Karpas-422 (cell line): ENCODE data around the gene AP5S1. TPM values are rescaled to one million over a fixed set of nuclear protein-coding genes. Genes with fewer than 3 reads are reported as not detected.
A peak's percentile ranks its signal among the peaks of the same experiment; 100 is the strongest.

ENCODE experiments used
- DNase-seq: peaks from one replicate; pipeline ENCODE4 v3.0.0-alpha.2; 2015
- H2AFZ ChIP-seq: fragments of 200-600 bp; sonication (generic); 2 replicates; pipeline ENCODE4 v1.6.1; 2014; ENCODE audit warnings: antibody characterized with exemption, low read length, mixed read lengths
- H3K27ac ChIP-seq: fragments of 200-600 bp; sonication (generic); 2 replicates; pipeline ENCODE4 v1.5.1; 2014; ENCODE audit warnings: mild to moderate bottlenecking, low read length, moderate library complexity
- H3K27me3 ChIP-seq: fragments of 200-600 bp; sonication (generic); 2 replicates; pipeline ENCODE4 v1.6.1; 2014; ENCODE audit warnings: low read length, mixed read lengths
- H3K36me3 ChIP-seq: fragments of 200-600 bp; sonication (generic); 2 replicates; pipeline ENCODE4 v1.6.1; 2014; ENCODE audit warnings: low read length, mixed read lengths; ENCODE audit not compliant: insufficient read depth
- H3K4me1 ChIP-seq: fragments of 200-600 bp; sonication (generic); 2 replicates; pipeline ENCODE4 v1.6.1; 2014; ENCODE audit warnings: mild to moderate bottlenecking, low read length, mixed read lengths
- H3K4me2 ChIP-seq: fragments of 200-600 bp; sonication (generic); 2 replicates; pipeline ENCODE4 v1.6.1; 2014; ENCODE audit warnings: low read length, low read depth, mild to moderate bottlenecking; ENCODE audit not compliant: poor library complexity, severe bottlenecking
- H3K4me3 ChIP-seq: fragments of 200-600 bp; sonication (generic); 2 replicates; pipeline ENCODE4 v1.5.1; 2014; ENCODE audit warnings: mild to moderate bottlenecking, antibody characterized with exemption, low read length, mixed read lengths
- H3K79me2 ChIP-seq: fragments of 200-600 bp; sonication (generic); 2 replicates; pipeline ENCODE4 v1.6.1; 2014; ENCODE audit warnings: mild to moderate bottlenecking, low read length, mixed read lengths
- H3K9ac ChIP-seq: fragments of 200-600 bp; sonication (generic); 2 replicates; pipeline ENCODE4 v1.6.0; 2014; ENCODE audit warnings: low read length
- H3K9me2 ChIP-seq: fragments of 200-600 bp; sonication (generic), shearing (Covaris generic); replicated peaks from 2 replicates; pipeline ENCODE4 v1.6.0; 2014; ENCODE audit warnings: mild to moderate bottlenecking, low read length, moderate library complexity; ENCODE audit not compliant: insufficient read depth
- H3K9me3 ChIP-seq: fragments of 300-700, 200-600 bp; sonication (generic); 2 replicates; pipeline ENCODE4 v1.6.1; 2014; ENCODE audit warnings: low read length, mixed read lengths
- H4K20me1 ChIP-seq: fragments of 200-600 bp; sonication (generic); 2 replicates; pipeline ENCODE4 v1.6.1; 2014; ENCODE audit warnings: mild to moderate bottlenecking, antibody characterized with exemption, low read length, low read depth; ENCODE audit not compliant: insufficient read depth
- total RNA-seq: library from RNA; depleted of rRNA; stranded (reverse); fragments of >200 nt; shearing (Covaris generic); gene quantifications from 2 replicates; pipeline ENCODE4 v1.2.3, GENCODE V29; 2014; ENCODE audit warnings: low replicate concordance

Gene AP5S1
- total RNA-seq, 1 experiment from 2014 or later: 7.1 TPM

DNA sequence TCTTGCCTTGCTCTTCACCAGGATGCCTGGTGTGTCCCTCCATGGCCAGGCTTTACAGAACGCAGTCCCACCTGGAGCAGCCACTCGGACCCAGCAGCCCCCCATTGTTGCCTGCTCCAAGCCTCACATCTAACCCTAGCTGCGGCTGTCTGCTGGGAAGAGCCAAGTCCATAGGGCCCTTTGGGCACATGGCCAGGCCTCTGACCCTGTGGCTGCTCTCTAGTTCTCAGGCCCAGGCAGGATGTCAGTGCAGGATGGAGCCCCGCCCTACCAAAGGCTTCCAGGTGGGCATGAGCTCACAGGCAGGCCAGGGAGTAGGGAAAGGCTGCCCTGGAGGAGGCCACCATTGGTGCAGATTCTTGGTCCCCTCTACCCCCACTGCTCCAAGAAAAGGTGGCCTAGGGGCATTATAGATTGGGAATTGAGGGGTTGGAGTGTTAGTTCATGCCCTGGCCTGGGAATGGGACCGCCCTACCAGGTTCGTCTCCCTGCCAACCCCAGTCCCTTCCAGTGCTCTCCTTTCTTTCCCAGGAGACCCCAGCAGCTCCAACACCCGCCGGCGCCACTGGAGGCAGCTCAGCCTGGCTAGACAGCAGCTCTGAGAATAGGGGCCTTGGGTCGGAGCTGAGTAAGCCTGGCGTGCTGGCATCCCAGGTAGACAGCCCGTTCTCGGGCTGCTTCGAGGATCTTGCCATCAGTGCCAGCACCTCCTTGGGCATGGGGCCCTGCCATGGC is 45.0 kb downstream of the AP5S1 start:
- Histone ChIP-seq H3K9ac (no peak overlapping the region), H3K4me3 (no peak overlapping the region), H3K27ac (no peak overlapping the region), H3K9me3 (no peaks in the 10 kb centered on the region), H4K20me1 (no peaks in the 10 kb centered on the region; the same call in 1 of the 2 replicates), H3K4me1 (peaks cover 12% of the 10 kb centered on the region), H3K79me2 (no peaks in the 10 kb centered on the region; the same call in 1 of the 2 replicates), H3K36me3 (peaks cover 21% of the 10 kb centered on the region), H3K4me2 (no peak overlapping the region), H2AFZ (no peak overlapping the region), H3K27me3 (no peaks in the 10 kb centered on the region), H3K9me2 (no peaks in the 10 kb centered on the region)
- DNase-seq: no peak

DNA sequence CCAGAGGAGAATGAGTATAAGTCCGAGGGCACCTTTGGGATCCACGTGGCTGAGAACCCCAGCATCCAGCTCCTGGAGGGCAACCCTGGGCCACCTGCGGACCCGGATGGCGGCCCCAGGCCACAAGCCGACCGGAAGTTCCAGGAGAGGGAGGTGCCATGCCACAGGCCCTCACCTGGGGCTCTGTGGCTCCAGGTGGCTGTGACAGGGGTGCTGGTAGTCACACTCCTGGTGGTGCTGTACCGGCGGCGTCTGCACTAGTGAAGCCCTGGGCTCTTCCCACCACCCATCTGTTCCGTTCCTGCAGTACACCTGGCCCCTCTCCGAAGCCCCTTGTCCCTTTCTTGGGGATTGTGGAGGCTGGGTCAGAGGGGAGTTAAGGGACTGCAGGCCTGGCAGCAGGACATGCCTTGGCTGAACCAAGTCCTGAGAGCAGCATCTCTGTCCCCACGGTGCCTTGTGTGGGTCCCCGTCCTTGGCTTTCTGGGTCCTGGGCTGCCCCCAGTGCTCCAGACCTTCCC is 45.6 kb downstream of the AP5S1 start:
- Histone ChIP-seq H3K4me3 (no peak overlapping the region), H3K9me3 (no peaks in the 10 kb centered on the region), H3K36me3 (peaks cover 21% of the 10 kb centered on the region)

DNA sequence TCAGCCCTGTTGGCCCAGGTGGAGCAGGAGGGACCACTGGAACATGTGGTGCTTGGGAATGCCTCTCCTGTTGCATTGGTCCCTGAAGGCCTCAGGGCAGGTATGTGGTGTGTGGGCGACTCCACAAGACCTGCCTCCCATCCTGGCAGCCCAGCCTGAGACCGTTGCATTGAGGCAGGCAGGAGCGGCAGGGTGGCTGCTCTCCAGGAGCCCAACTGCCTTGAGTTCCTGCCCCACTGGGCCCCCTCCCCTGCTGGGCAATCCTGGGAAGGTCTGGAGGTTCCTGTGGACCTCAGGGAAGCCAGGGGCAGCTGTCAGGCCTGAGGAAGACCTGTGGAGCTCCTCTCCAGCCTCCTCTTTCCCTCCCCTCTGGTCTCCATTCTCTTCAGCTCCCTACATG is 46.1 kb downstream of the AP5S1 start:
- Histone ChIP-seq H3K9me3 (no peaks in the 10 kb centered on the region), H3K27ac (no peak overlapping the region), H3K4me2 (no peak overlapping the region), H3K79me2 (peaks cover 5% of the 10 kb centered on the region; the same call in 1 of the 2 replicates), H3K27me3 (no peaks in the 10 kb centered on the region), H3K4me1 (peaks cover 18% of the 10 kb centered on the region), H2AFZ (no peak overlapping the region), H3K4me3 (no peak overlapping the region), H3K36me3 (peaks cover 21% of the 10 kb centered on the region), H3K9me2 (no peaks in the 10 kb centered on the region), H4K20me1 (no peaks in the 10 kb centered on the region; the same call in 1 of the 2 replicates), H3K9ac (no peak overlapping the region)
- no peak for DNase-seq

More for the DNA sequence above, 45.6 kb downstream of the AP5S1 start:
- Histone ChIP-seq H4K20me1 (no peaks in the 10 kb centered on the region; the same call in 1 of the 2 replicates), H2AFZ (no peak overlapping the region), H3K4me1 (peaks cover 13% of the 10 kb centered on the region), H3K9ac (no peak overlapping the region), H3K79me2 (no peaks in the 10 kb centered on the region; the same call in 1 of the 2 replicates), H3K9me2 (no peaks in the 10 kb centered on the region), H3K4me2 (no peak overlapping the region), H3K27ac (no peak overlapping the region), H3K27me3 (no peaks in the 10 kb centered on the region)
- no peak for DNase-seq

DNA sequence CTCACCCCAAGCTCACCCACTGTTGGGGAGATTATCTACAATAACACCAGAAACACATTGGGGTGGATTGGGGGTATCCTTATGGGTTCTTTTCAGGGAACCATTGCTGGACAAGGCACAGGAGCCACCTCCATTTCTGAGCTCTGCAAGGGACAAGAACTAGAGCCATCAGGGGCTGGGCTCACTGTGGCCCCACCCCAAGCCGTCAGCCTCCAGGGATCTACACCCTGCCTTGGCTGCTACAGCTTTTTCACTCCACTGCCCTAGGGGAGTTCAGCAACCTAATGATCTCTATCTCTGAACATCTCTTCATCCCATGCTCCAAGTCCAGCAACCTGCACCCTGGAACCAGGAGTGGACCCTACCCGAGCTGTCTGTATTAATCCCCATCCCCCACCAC is 47.5 kb downstream of the AP5S1 start:
- Histone ChIP-seq H3K36me3 (peaks cover 12% of the 10 kb centered on the region; the same call in 1 of the 2 replicates), H3K4me3 (no peak overlapping the region)

DNA sequence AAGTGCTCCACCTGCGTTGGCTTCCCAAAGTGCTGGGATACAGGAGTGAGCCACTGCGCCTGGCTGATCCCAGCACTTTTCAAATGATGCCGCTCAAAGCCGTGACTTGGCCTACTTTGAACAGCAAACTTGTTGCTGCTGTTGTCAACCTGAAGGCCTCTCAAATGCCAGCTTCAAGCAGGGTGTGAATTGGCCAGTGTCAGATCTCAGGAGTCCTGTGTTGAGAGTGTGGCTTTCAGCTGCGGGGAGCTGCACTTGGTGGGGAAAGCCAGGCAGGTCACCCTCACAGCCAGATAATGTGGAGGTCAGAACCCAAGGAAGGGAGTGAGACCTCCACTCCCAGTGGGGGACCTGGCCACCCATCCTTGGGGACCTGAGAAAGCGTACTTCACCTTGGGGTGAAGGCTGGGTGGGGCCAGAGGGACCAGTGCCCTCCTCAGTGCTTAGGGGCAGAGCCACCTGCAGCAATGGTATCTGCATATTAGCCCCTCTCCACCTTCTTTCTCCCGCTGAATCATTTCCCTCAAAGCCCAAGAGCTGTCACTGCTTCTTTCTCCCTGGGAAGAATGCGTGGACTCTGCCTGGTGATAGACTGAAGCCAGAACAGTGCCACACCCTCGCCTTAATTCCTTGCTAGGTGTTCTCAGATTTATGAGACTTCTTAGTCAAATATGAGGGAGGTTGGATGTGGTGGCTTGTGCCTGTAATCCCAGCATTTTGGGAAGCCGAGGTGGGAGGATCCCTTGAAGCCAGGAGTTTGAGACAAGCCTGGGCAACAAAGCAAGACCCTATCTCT is 49.7 kb downstream of the AP5S1 start:
- no peaks in the 10 kb centered on the region for H4K20me1 ChIP-seq
- no peak for DNase-seq
- H3K27me3 ChIP-seq: no peaks in the 10 kb centered on the region
- no peak overlapping the region for H3K9ac ChIP-seq
- no peak overlapping the region for H3K27ac ChIP-seq
- H3K4me2 ChIP-seq: no peak overlapping the region
- peaks cover 19% of the 10 kb centered on the region for H3K36me3 ChIP-seq
- peaks cover 25% of the 10 kb centered on the region for H3K4me1 ChIP-seq
- no peaks in the 10 kb centered on the region for H3K9me2 ChIP-seq
- no peak overlapping the region for H3K4me3 ChIP-seq
- peaks cover 18% of the 10 kb centered on the region; the same call in 1 of the 2 replicates for H3K79me2 ChIP-seq
- H2AFZ ChIP-seq: no peak overlapping the region
- H3K9me3 ChIP-seq: no peaks in the 10 kb centered on the region

More for the DNA sequence above, 47.5 kb downstream of the AP5S1 start:
- Histone ChIP-seq H3K9me3 (no peaks in the 10 kb centered on the region), H3K4me1 (peaks cover 29% of the 10 kb centered on the region), H3K9ac (no peak overlapping the region), H3K4me2 (no peak overlapping the region), H3K27me3 (no peaks in the 10 kb centered on the region), H3K27ac (no peak overlapping the region), H3K9me2 (no peaks in the 10 kb centered on the region), H3K79me2 (peaks cover 8% of the 10 kb centered on the region; the same call in 1 of the 2 replicates), H2AFZ (no peak overlapping the region), H4K20me1 (no peaks in the 10 kb centered on the region; the same call in 1 of the 2 replicates)
- no peak for DNase-seq

DNA sequence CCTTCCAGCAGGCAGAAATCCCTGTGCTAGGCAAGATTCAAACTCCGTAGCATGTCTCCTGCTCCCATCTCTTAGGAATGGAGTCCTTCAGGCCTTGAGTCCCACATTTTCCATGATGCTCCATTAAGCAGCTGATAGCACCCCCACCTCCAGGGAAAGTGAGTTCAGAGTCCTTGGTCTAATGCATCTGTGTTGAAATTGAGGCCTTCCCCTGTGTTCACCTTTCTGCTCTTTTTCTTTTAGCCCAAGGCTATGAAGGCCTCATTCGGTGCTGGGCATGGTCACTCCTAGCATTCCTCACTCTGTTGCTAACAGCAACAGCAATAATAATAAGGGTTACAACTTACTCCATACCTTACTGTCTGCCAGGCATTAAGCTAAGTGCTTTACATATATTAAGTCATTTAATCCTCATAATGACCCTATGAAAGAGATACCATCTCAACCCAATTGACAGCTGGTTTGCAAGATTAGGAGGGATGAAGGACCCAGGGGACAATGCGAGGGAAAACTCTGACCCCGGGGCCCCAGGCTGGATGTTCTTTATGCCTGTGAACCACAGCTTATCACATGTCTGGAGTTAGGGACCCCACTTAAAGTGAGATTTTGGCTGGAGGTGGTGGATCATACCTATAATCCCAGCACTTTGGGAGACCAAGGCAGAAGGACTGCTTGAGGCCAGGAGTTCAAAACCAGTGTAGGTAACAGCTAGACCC is 51.4 kb downstream of the AP5S1 start:
- 0 out of 2 replicates have a peak overlapping the region, but pooled peaks have one; percentile 1 for H3K27ac ChIP-seq
- peak overlapping the region; percentile 24 for H3K4me2 ChIP-seq
- H3K4me1 ChIP-seq: peaks cover 25% of the 10 kb centered on the region
- peaks cover 19% of the 10 kb centered on the region for H3K36me3 ChIP-seq
- H4K20me1 ChIP-seq: no peaks in the 10 kb centered on the region
- no peaks in the 10 kb centered on the region for H3K27me3 ChIP-seq
- H3K79me2 ChIP-seq: peaks cover 18% of the 10 kb centered on the region; the same call in 1 of the 2 replicates
- no peaks in the 10 kb centered on the region for H3K9me3 ChIP-seq
- no peak overlapping the region for H2AFZ ChIP-seq
- no peak overlapping the region for H3K9ac ChIP-seq
- no peak overlapping the region for H3K4me3 ChIP-seq
- H3K9me2 ChIP-seq: no peaks in the 10 kb centered on the region
- no peak for DNase-seq

DNA sequence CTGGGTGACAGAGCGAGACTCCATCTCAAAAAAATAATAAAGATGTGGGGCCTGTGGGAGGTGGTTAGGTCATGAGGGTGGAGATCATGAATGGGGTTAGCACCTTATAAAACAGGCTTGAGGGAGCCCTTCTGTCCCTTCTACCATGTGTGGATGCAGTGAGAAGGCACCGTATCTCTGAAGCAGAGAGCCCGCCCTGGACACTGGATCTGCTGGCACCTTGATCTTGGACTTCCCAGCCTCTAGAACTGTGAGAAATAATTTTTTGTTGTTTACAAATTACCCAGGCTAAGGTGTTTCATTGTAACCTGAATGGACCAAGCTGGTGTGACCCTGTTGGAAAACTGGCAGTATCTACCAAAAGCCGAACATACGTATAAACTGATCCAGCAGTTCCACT is 53.2 kb downstream of the AP5S1 start:
- Histone ChIP-seq H4K20me1 (no peaks in the 10 kb centered on the region), H3K9me3 (no peaks in the 10 kb centered on the region), H2AFZ (no peak overlapping the region), H3K27me3 (no peaks in the 10 kb centered on the region), H3K27ac (no peak overlapping the region), H3K36me3 (peaks cover 16% of the 10 kb centered on the region), H3K9me2 (no peaks in the 10 kb centered on the region), H3K4me1 (peaks cover 25% of the 10 kb centered on the region), H3K9ac (no peak overlapping the region), H3K4me2 (no peak overlapping the region), H3K79me2 (peaks cover 18% of the 10 kb centered on the region; the same call in 1 of the 2 replicates), H3K4me3 (no peak overlapping the region)
- DNase-seq: no peak
